IMR-90 (cell line): ENCODE results near the gene CYP46A1. TPM values are rescaled to one million over a fixed set of nuclear protein-coding genes. Genes with fewer than 3 reads are reported as not detected.

ENCODE experiments used
- ATAC-seq: fragments of 200-7000 bp; cut with Tn5 transposase; 2 replicates; pipeline ENCODE4 v1.9.1; 2020; ENCODE audit warnings: low read depth, mild to moderate bottlenecking, moderate library complexity
- BruUV-seq: library from RNA; stranded (reverse); fragments of 400-500 nt; replicated peaks from 2 replicates; lab custom pipeline; 2021; lab: Mats Ljungman, UMichigan
- CTCF ChIA-PET: fragments of 300-600 bp; formaldehyde crosslinking; extraction: SDS; loops from one replicate; lab custom pipeline; 2021; ENCODE audit warnings: antibody characterized with exemption; lab: Yijun Ruan, JAX
- POLR2A ChIA-PET: fragments of 300-600 bp; sonication (Branson Sonifier 250); formaldehyde crosslinking; loops from one replicate; lab custom pipeline; 2022; ENCODE audit warnings: antibody characterized with exemption; ENCODE audit not compliant: unreplicated experiment; lab: Charles Lee
- DNase-seq: peaks from one replicate; pipeline ENCODE4 v3.0.0; 2013
- H2AFZ ChIP-seq: replicated peaks from 2 replicates; pipeline ENCODE3; 2013; ENCODE audit warnings: low read length, mild to moderate bottlenecking; ENCODE audit not compliant: poor library complexity
- H2AK5ac ChIP-seq: 2 replicates; pipeline ENCODE4 v1.6.1; 2013; ENCODE audit warnings: low read depth, low read length, inconsistent platforms
- H2AK9ac ChIP-seq: replicated peaks from 2 replicates; pipeline ENCODE3; 2013; ENCODE audit warnings: mild to moderate bottlenecking, low read depth, low read length, moderate library complexity; ENCODE audit not compliant: poor library complexity
- H2BK120ac ChIP-seq: 2 replicates; pipeline ENCODE4 v1.6.1; 2013; ENCODE audit warnings: low read depth, low read length, inconsistent platforms
- H2BK15ac ChIP-seq: 3 replicates; pipeline ENCODE4 v1.6.1; 2013; ENCODE audit warnings: low read depth, low read length, inconsistent platforms
- H2BK20ac ChIP-seq: 2 replicates; pipeline ENCODE4 v1.6.1; 2013; ENCODE audit warnings: low read depth, mild to moderate bottlenecking, inconsistent platforms, low read length, moderate library complexity
- H2BK5ac ChIP-seq: 2 replicates; pipeline ENCODE4 v1.6.1; 2013; ENCODE audit warnings: mild to moderate bottlenecking, low read depth, low read length, inconsistent platforms; ENCODE audit not compliant: poor library complexity, severe bottlenecking
- H3K14ac ChIP-seq: replicated peaks from 2 replicates; pipeline ENCODE4 v1.6.1; 2013; ENCODE audit warnings: low read depth, low read length, inconsistent platforms
- H3K18ac ChIP-seq: 2 replicates; pipeline ENCODE4 v1.6.1; 2013; ENCODE audit warnings: low read depth, low read length, control low read depth
- H3K23ac ChIP-seq: 2 replicates; pipeline ENCODE4 v1.6.1; 2013; ENCODE audit warnings: low read depth, low read length, inconsistent platforms
- H3K27ac ChIP-seq: 2 replicates; pipeline ENCODE4 v1.5.1; 2013; ENCODE audit warnings: mild to moderate bottlenecking, control low read depth, low read length; ENCODE audit not compliant: insufficient read depth
- H3K27me3 ChIP-seq: 2 replicates; pipeline ENCODE4 v1.6.1; 2013; ENCODE audit warnings: low read length; ENCODE audit not compliant: control insufficient read depth, insufficient read depth
- H3K36me3 ChIP-seq: 2 replicates; pipeline ENCODE4 v1.6.1; 2013; ENCODE audit warnings: low read length, mixed read lengths; ENCODE audit not compliant: control insufficient read depth, insufficient read depth
- H3K4ac ChIP-seq: 2 replicates; pipeline ENCODE4 v1.6.1; 2013; ENCODE audit warnings: low read depth, low read length, inconsistent platforms
- H3K4me1 ChIP-seq: 2 replicates; pipeline ENCODE4 v1.6.1; 2013; ENCODE audit warnings: low read length, mixed read lengths; ENCODE audit not compliant: control insufficient read depth, insufficient read depth
- H3K4me2 ChIP-seq: 2 replicates; pipeline ENCODE4 v1.6.1; 2013; ENCODE audit warnings: low read depth, mild to moderate bottlenecking, control low read depth, low read length, moderate library complexity
- H3K4me3 ChIP-seq: 2 replicates; pipeline ENCODE4 v1.5.1; 2013; ENCODE audit warnings: low read depth, mild to moderate bottlenecking, control low read depth, low read length, moderate library complexity; ENCODE audit not compliant: insufficient read depth
- H3K56ac ChIP-seq: 2 replicates; pipeline ENCODE4 v1.6.1; 2013; ENCODE audit warnings: low read length, inconsistent platforms; ENCODE audit not compliant: insufficient read depth; ENCODE audit errors: extremely low read depth
- H3K79me1 ChIP-seq, 2 experiments: 2 replicates each; pipeline ENCODE4 v1.6.1; 2013; ENCODE audit warnings: low read length in 2 of 2, inconsistent platforms in 1 of 2, low read depth in 1 of 2
- H3K9ac ChIP-seq: 2 replicates; pipeline ENCODE4 v1.6.1; 2013; ENCODE audit warnings: low read depth, low read length, control low read depth
- H3K9me1 ChIP-seq: 2 replicates; pipeline ENCODE4 v1.6.1; 2013; ENCODE audit warnings: low read length, inconsistent platforms; ENCODE audit not compliant: insufficient read depth
- H3K9me3 ChIP-seq: 2 replicates; pipeline ENCODE4 v1.6.1; 2013; ENCODE audit warnings: low read length; ENCODE audit not compliant: control insufficient read depth, insufficient read depth
- H4K20me1 ChIP-seq: 2 replicates; pipeline ENCODE4 v1.6.1; 2013; ENCODE audit warnings: low read length, inconsistent platforms; ENCODE audit not compliant: insufficient read depth
- H4K5ac ChIP-seq: 2 replicates; pipeline ENCODE4 v1.6.1; 2013; ENCODE audit warnings: mild to moderate bottlenecking, low read depth, low read length, control low read depth
- H4K8ac ChIP-seq, 2 experiments: 2 replicates each; pipeline ENCODE4 v1.6.1; 2013; ENCODE audit warnings: low read depth in 2 of 2, low read length in 2 of 2, control low read depth in 1 of 2, inconsistent platforms in 1 of 2
- H4K91ac ChIP-seq: 2 replicates; pipeline ENCODE4 v1.6.1; 2013; ENCODE audit warnings: low read depth, low read length, inconsistent platforms; ENCODE audit not compliant: insufficient read depth
- CTCF ChIP-seq: conservative IDR thresholded peaks from 2 replicates; pipeline ENCODE4 v1.5.1; 2012; ENCODE audit warnings: mild to moderate bottlenecking, low read depth, low read length, improper control_type of control experiment
- NFE2L2 ChIP-seq: fragments of 150-350 bp; IDR thresholded peaks from 2 replicates; pipeline ENCODE4 v1.6.1; 2016; ENCODE audit warnings: low read depth, mild to moderate bottlenecking, low read length
- WGBS, 2 experiments: methylation state at CpG; one replicate each; pipeline versions ENCODE4 v1.1.5 to v1.1.7; 2013; ENCODE audit warnings: missing lambda C conversion rate in 2 of 2; ENCODE audit not compliant: insufficient read length in 1 of 2; ENCODE audit errors: extremely low coverage in 2 of 2; 5-methylcytosine and 5-hydroxymethylcytosine counted together
- dilution Hi-C: fragments of 300-500 bp; cut with HindIII; formaldehyde crosslinking; loops from one replicate; pipeline ENCODE4 v1.14.3; 2018; ENCODE audit warnings: low sequenced_read_pairs; ENCODE audit not compliant: unreplicated experiment
- in situ Hi-C: fragments of 300-500 bp; cut with MboI; formaldehyde crosslinking; loops from 3 replicates; pipeline ENCODE4 v1.14.3; 2019; ENCODE audit warnings: low sequenced_read_pairs, inconsistent platforms, mixed read lengths
- intact Hi-C: fragments of 100-400 bp; cut with micrococcal nuclease; formaldehyde crosslinking; loops from 2 replicates; pipeline ENCODE4 v1.10.0; 2022
- polyA plus RNA-seq, 3 experiments: library from polyadenylated mRNA; depleted of rRNA; stranded (reverse); fragments of >200 nt; gene quantifications; 2 replicates each; pipeline ENCODE4 v1.2.3, GENCODE V29; 2012; ENCODE audit warnings: low replicate concordance in 1 of 3
- total RNA-seq: library from RNA; depleted of rRNA; stranded (reverse); fragments of >200 nt; gene quantifications from 2 replicates; pipeline ENCODE4 v1.2.3, GENCODE V29; 2012

Gene CYP46A1
- total and polyA plus RNA-seq, 2 of the 4 experiments (the other 2 are of a cell fraction), result 0.18 to 0.31 TPM

- Histone ChIP-seq H3K79me1 (no peaks in the 10 kb centered on the region), H2AK5ac (no peak overlapping the region; the same call in 1 of the 2 replicates), H2BK120ac (no peak overlapping the region), H3K4ac (no peak overlapping the region), H3K23ac (no peak overlapping the region), H4K8ac (no peak overlapping the region), H2AK9ac (no peak overlapping the region), H3K9ac (no peak overlapping the region), H4K5ac (no peak overlapping the region), H2BK20ac (no peak overlapping the region), H3K9me3 (no peaks in the 10 kb centered on the region), H3K27me3 (peaks cover 17% of the 10 kb centered on the region), H3K4me3 (no peak overlapping the region), H4K20me1 (no peaks in the 10 kb centered on the region), H2AFZ (no peak overlapping the region), H3K4me2 (no peak overlapping the region), H2BK15ac (no peak overlapping the region), H3K14ac (no peak overlapping the region), H4K91ac (no peak overlapping the region), H3K18ac (no peak overlapping the region), H3K27ac (no peak overlapping the region), H3K36me3 (no peaks in the 10 kb centered on the region), H3K9me1 (no peaks in the 10 kb centered on the region), H3K4me1 (no peaks in the 10 kb centered on the region), H3K56ac (no peak overlapping the region), H2BK5ac (no peak overlapping the region)
- BruUV-seq, result no TSS peak
- intact Hi-C loops (no loop called here), in situ Hi-C loops (loop anchor here (5.0 kb wide), 1 partner anchor 163 kb away; no protein-coding TSS in a partner anchor), dilution Hi-C loops (no loop called here)
- ChIA-PET POLR2A (no interaction called here), CTCF (no interaction called here)
- ATAC-seq (no peak; the same call in 1 of the 2 replicates), DNase-seq (peak; percentile 49)
- no CpG with 5 or more reads among the region's 5 CpGs for WGBS, 2 experiments
- TF ChIP-seq CTCF (0 out of 2 replicates have a peak, but pooled peaks have one; percentile 2), NFE2L2 (no peak)
Observed at GRCh38 chr14:99724196-99724891, 40.2 kb downstream of the CYP46A1 start.
